Neural cell (in vitro differentiated cells): ENCODE results near the gene RPUSD3. TPM values are rescaled to one million over a fixed set of nuclear protein-coding genes. Genes with fewer than 3 reads are reported as not detected.

Source experiments
- H2AFZ ChIP-seq: fragments of 200-600, 300-800 bp; sonication (generic), shearing (Covaris generic); 2 replicates; pipeline ENCODE4 v1.6.0; 2014; ENCODE audit warnings: low read depth, mild to moderate bottlenecking, antibody characterized with exemption, low read length, moderate library complexity
- H3F3A ChIP-seq: fragments of 200-600 bp; shearing (Covaris generic); 2 replicates; pipeline ENCODE4 v1.6.1; 2016; ENCODE audit warnings: mild to moderate bottlenecking, moderate library complexity, mixed read lengths, antibody characterized with exemption, low read length; ENCODE audit not compliant: insufficient read depth, poor library complexity, severe bottlenecking
- H3K27ac ChIP-seq: fragments of 200-600, 300-800 bp; sonication (generic), shearing (Covaris generic); 2 replicates; pipeline ENCODE4 v1.5.1; 2014; ENCODE audit warnings: mild to moderate bottlenecking, low read length, moderate library complexity
- H3K27me3 ChIP-seq: fragments of 300-800, 200-600 bp; sonication (generic), shearing (Covaris generic); 2 replicates; pipeline ENCODE4 v1.6.0; 2014; ENCODE audit warnings: mild to moderate bottlenecking, low read depth, low read length, moderate library complexity; ENCODE audit not compliant: insufficient read depth
- H3K36me3 ChIP-seq: fragments of 300-800, 200-600 bp; sonication (generic), shearing (Covaris generic); 2 replicates; pipeline ENCODE4 v1.5.1; 2014; ENCODE audit warnings: mild to moderate bottlenecking, antibody characterized with exemption, low read length, moderate library complexity; ENCODE audit not compliant: insufficient read depth
- H3K4me2 ChIP-seq: fragments of 300-800, 200-600 bp; sonication (generic), shearing (Covaris generic); 2 replicates; pipeline ENCODE4 v1.6.0; 2014; ENCODE audit warnings: mild to moderate bottlenecking, low read length
- H3K4me3 ChIP-seq: fragments of 300-800, 200-600 bp; sonication (generic), shearing (Covaris generic); 2 replicates; pipeline ENCODE4 v1.5.1; 2014; ENCODE audit warnings: mild to moderate bottlenecking, low read length, moderate library complexity
- H3K79me2 ChIP-seq: fragments of 200-600 bp; shearing (Covaris generic); replicated peaks from 2 replicates; pipeline ENCODE4 v1.6.0; 2014; ENCODE audit warnings: mild to moderate bottlenecking, low read length, moderate library complexity; ENCODE audit not compliant: insufficient read depth
- H3K9ac ChIP-seq: fragments of 300-800, 200-600 bp; sonication (generic), shearing (Covaris generic); 2 replicates; pipeline ENCODE4 v1.6.1; 2016; ENCODE audit warnings: mild to moderate bottlenecking, low read length, mixed read lengths
- H3K9me2 ChIP-seq: fragments of 200-600 bp; shearing (Covaris generic); 2 replicates; pipeline ENCODE4 v1.6.1; 2016; ENCODE audit warnings: mild to moderate bottlenecking, low read length, mixed read lengths; ENCODE audit not compliant: insufficient read depth
- H3K9me3 ChIP-seq: fragments of 200-600, 300-800 bp; sonication (generic), shearing (Covaris generic); 2 replicates; pipeline ENCODE4 v1.6.1; 2016; ENCODE audit warnings: mild to moderate bottlenecking, mixed run types, low read length, moderate library complexity, mixed read lengths
- H4K20me1 ChIP-seq: fragments of 200-600 bp; shearing (Covaris generic); 2 replicates; pipeline ENCODE4 v1.6.1; 2016; ENCODE audit warnings: mild to moderate bottlenecking, mixed run types; ENCODE audit not compliant: insufficient read depth
- CTCF ChIP-seq: fragments of 450-650 bp; IDR thresholded peaks from 2 replicates; pipeline ENCODE4 v1.5.1; 2014; ENCODE audit warnings: antibody characterized with exemption, mild to moderate bottlenecking, moderate library complexity; ENCODE audit not compliant: poor library complexity, severe bottlenecking
- EP300 ChIP-seq: fragments of 450-650 bp; conservative IDR thresholded peaks from 2 replicates; pipeline ENCODE4 v1.6.1; 2014; ENCODE audit warnings: antibody characterized with exemption, mild to moderate bottlenecking, moderate library complexity; ENCODE audit not compliant: poor library complexity, severe bottlenecking
- EZH2 ChIP-seq: fragments of 200-600, 300-800 bp; shearing (Covaris generic), sonication (generic); IDR thresholded peaks from 2 replicates; pipeline ENCODE4 v1.6.1; 2014; ENCODE audit warnings: antibody characterized with exemption, low read length, borderline replicate concordance, mild to moderate bottlenecking; ENCODE audit not compliant: insufficient read depth, poor library complexity, severe bottlenecking
- MXI1 ChIP-seq: fragments of 450-650 bp; conservative IDR thresholded peaks from 2 replicates; pipeline ENCODE4 v1.6.1; 2014; ENCODE audit warnings: antibody characterized with exemption, mild to moderate bottlenecking; ENCODE audit not compliant: poor library complexity, severe bottlenecking
- POLR2AphosphoS5 ChIP-seq: IDR thresholded peaks from 2 replicates; pipeline ENCODE4 v1.6.1; 2012
- RAD21 ChIP-seq: fragments of 450-650 bp; conservative IDR thresholded peaks from 2 replicates; pipeline ENCODE4 v1.6.1; 2014; ENCODE audit warnings: antibody characterized with exemption, mild to moderate bottlenecking, moderate library complexity
- REST ChIP-seq: IDR thresholded peaks from 2 replicates; pipeline ENCODE4 v1.6.1; 2012; ENCODE audit warnings: borderline replicate concordance
- SMC3 ChIP-seq: fragments of 450-650 bp; conservative IDR thresholded peaks from 2 replicates; pipeline ENCODE4 v1.6.1; 2014; ENCODE audit warnings: antibody characterized with exemption, mild to moderate bottlenecking, moderate library complexity; ENCODE audit not compliant: poor library complexity
- TAF1 ChIP-seq: IDR thresholded peaks from 2 replicates; pipeline ENCODE4 v1.6.1; 2012; ENCODE audit warnings: low read depth
- polyA plus RNA-seq: library from polyadenylated mRNA; depleted of rRNA; stranded (reverse); fragments of >200 nt; gene quantifications from 2 replicates; pipeline ENCODE4 v1.2.3, GENCODE V29; 2014

The RPUSD3 gene
- polyA plus RNA-seq, 1 donor from 2014 or later: 35.2 TPM

GRCh38 chr3:9797196-9797945, 46.4 kb downstream of the RPUSD3 start:
- no peak overlapping the region for H3K9ac ChIP-seq
- H3K27ac ChIP-seq: no peak overlapping the region
- TF ChIP-seq CTCF: no peak
- TF ChIP-seq POLR2AphosphoS5: no peak
- TF ChIP-seq REST: no peak
- no peak for TF ChIP-seq RAD21
- TF ChIP-seq EP300: no peak
- no peak for TF ChIP-seq MXI1
- no peak for TF ChIP-seq EZH2
- no peak for TF ChIP-seq SMC3
- TF ChIP-seq TAF1: no peak

GRCh38 chr3:9795207-9795606, 48.6 kb downstream of the RPUSD3 start:
- peaks cover 30% of the 10 kb centered on the region for H3K79me2 ChIP-seq
- H3K9ac ChIP-seq: no peak overlapping the region
- no peak overlapping the region for H3K4me3 ChIP-seq
- no peaks in the 10 kb centered on the region for H4K20me1 ChIP-seq
- H3K9me2 ChIP-seq: no peaks in the 10 kb centered on the region
- H3F3A ChIP-seq: no peaks in the 10 kb centered on the region
- H3K36me3 ChIP-seq: peaks cover 5% of the 10 kb centered on the region
- H3K9me3 ChIP-seq: no peaks in the 10 kb centered on the region
- TF ChIP-seq EZH2 (no peak), CTCF (no peak), MXI1 (no peak), EP300 (no peak), TAF1 (no peak)
- no peak overlapping the region for H2AFZ ChIP-seq
- H3K27me3 ChIP-seq: no peaks in the 10 kb centered on the region
- H3K4me2 ChIP-seq: no peak overlapping the region
- H3K27ac ChIP-seq: no peak overlapping the region

More at GRCh38 chr3:9797196-9797945, 46.4 kb downstream of the RPUSD3 start:
- H3K4me2 ChIP-seq: no peak overlapping the region
- no peaks in the 10 kb centered on the region for H3K9me3 ChIP-seq
- H3K79me2 ChIP-seq: peaks cover 26% of the 10 kb centered on the region
- no peaks in the 10 kb centered on the region for H3F3A ChIP-seq
- no peak overlapping the region for H2AFZ ChIP-seq
- H3K36me3 ChIP-seq: no peaks in the 10 kb centered on the region
- H4K20me1 ChIP-seq: no peaks in the 10 kb centered on the region
- H3K4me3 ChIP-seq: no peak overlapping the region
- no peaks in the 10 kb centered on the region for H3K27me3 ChIP-seq
- H3K9me2 ChIP-seq: no peaks in the 10 kb centered on the region
